ENCODE data around the gene EIPR1. TPM values are rescaled to one million over a fixed set of nuclear protein-coding genes. Genes with fewer than 3 reads are reported as not detected.
"Not testable (repeated sequence)": the region's sequence is repeated elsewhere in the genome, so short reads cannot be mapped to it uniquely, and the experiment has no call there.

The EIPR1 gene
- total and polyA plus RNA-seq, 2 of the 13 experiments (the other 11 are each of a cell fraction or from before 2014, with no cell fraction given): 70.0 to 96.3 TPM

DNA sequence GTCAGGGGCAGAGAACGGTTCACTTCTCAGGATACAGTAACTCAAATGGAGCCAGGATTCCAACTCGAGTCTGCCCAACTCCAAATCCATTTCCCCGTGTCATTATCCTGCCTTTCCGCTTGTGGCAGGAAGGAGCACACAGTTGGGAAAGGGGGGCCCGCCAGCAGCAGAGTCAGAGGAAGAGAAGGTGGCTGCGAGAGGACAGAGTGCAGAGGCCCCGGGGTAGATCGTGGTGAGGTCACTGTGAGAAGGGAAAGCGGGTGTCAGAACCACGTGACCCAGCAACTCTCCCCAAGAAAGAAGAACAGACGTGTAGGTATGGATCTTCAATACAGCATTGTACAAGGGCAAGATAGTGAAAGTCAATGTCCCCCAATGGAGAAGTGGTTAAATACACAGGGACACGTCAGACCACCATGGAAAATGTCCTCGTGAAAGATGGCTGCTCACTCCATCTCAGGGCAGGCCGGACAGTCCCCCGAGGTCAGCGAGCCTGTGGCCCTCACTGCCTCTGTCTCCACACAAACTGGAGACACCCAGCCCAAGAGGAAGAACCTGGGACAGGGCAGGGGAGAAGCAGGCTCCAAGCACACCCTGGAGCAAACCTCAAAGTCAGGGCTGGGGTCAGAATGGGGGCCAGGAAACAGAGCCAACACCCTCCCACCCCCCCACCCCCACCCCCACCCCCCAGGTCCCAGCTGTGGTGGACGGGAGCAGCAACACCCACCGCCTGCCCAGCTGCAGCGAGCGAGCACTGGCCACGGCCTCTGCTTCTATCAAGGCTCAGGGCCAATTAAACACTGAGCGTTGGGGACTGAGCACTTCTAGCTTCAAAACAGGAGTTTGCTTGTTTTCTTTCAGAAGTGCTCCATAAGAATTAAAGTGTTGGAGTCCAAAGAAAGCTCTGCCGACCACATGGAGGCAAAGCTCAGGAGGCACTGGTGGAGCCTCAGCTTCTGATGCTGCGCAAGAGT lies 92.7 kb downstream of the EIPR1 start:
- no TSS peak for BruUV-seq (replicated peaks)
- no peaks in the 10 kb centered on the region for H3K27me3 ChIP-seq (ENCODE audit: control insufficient read depth in 1 of 2, insufficient read depth in 2 of 2, low read length in 2 of 2)
- peaks cover 6 to 11% of the 10 kb centered on the region in 2 experiments; a peak in 3 of 5 replicates for H3K36me3 ChIP-seq (replicated peaks in 1 of 2; ENCODE audit: control insufficient read depth in 1 of 2, insufficient read depth in 2 of 2, low read length in 2 of 2)
- no peaks in the 10 kb centered on the region for H3K9me3 ChIP-seq (ENCODE audit: low read length)
- H4K20me1 ChIP-seq (ENCODE audit: insufficient read depth, low read length): no peaks in the 10 kb centered on the region; the same call in 1 of the 2 replicates
- POLR2A ChIA-PET: no interaction called here
- in situ Hi-C loops (cut with HindIII; ENCODE audit: extremely low pct_ligation_motif_present, low pct_unique_long_range_greater_than_20kb): no loop called here
- H3K9ac ChIP-seq (ENCODE audit: insufficient read depth, low read depth, low read length): no peak overlapping the region
- H3K4me1 ChIP-seq (ENCODE audit: insufficient read depth, low read length): no peaks in the 10 kb centered on the region
- CTCF ChIA-PET (ENCODE audit: low intra/inter-chr PET ratio, low total read pairs): no interaction called here
- no peak overlapping the region for H3K27ac ChIP-seq (ENCODE audit: extremely low read length, insufficient read depth, low read length)
- no peak for TF ChIP-seq ZNF317 (CRISPR knock-in tag; IDR thresholded peaks at IDR 0.05)
- TF ChIP-seq ZNF180 (CRISPR knock-in tag; IDR thresholded peaks at IDR 0.05; ENCODE audit: borderline replicate concordance, low read depth): no peak
- TF ChIP-seq ZNF292 (CRISPR knock-in tag; IDR thresholded peaks at IDR 0.05; ENCODE audit: borderline replicate concordance, low read depth): no peak
- TF ChIP-seq STAT5B (CRISPR knock-in tag; IDR thresholded peaks at IDR 0.05): no peak
- TF ChIP-seq ATRX (CRISPR knock-in tag; IDR thresholded peaks at IDR 0.05; ENCODE audit: borderline replicate concordance): no peak
- TF ChIP-seq ZNF891 (CRISPR knock-in tag; IDR thresholded peaks at IDR 0.05): no peak
- TF ChIP-seq DR1 (CRISPR knock-in tag; IDR thresholded peaks at IDR 0.05): no peak
- no peak for DNase-seq (ENCODE audit: low spot score)
- no peak for FAIRE-seq
- no peak overlapping the region for H2AFZ ChIP-seq (ENCODE audit: low read length)
- no peak overlapping the region for H3K4me3 ChIP-seq (replicated peaks in 1 of 3; ENCODE audit: insufficient read depth in 1 of 3, low read depth in 2 of 3, low read length in 3 of 3)
- intact Hi-C loops (cut with micrococcal nuclease; ENCODE audit: unreplicated experiment): no loop called here
- WGBS (ENCODE audit: low lambda C conversion rate): 91% methylated on average over 24 of the region's 24 CpGs
- ATAC-seq: no peak
- peaks cover 3% of the 10 kb centered on the region for H3K79me2 ChIP-seq (ENCODE audit: insufficient read depth, low read length)
- H3K4me2 ChIP-seq (ENCODE audit: low read depth, low read length): no peak overlapping the region

DNA sequence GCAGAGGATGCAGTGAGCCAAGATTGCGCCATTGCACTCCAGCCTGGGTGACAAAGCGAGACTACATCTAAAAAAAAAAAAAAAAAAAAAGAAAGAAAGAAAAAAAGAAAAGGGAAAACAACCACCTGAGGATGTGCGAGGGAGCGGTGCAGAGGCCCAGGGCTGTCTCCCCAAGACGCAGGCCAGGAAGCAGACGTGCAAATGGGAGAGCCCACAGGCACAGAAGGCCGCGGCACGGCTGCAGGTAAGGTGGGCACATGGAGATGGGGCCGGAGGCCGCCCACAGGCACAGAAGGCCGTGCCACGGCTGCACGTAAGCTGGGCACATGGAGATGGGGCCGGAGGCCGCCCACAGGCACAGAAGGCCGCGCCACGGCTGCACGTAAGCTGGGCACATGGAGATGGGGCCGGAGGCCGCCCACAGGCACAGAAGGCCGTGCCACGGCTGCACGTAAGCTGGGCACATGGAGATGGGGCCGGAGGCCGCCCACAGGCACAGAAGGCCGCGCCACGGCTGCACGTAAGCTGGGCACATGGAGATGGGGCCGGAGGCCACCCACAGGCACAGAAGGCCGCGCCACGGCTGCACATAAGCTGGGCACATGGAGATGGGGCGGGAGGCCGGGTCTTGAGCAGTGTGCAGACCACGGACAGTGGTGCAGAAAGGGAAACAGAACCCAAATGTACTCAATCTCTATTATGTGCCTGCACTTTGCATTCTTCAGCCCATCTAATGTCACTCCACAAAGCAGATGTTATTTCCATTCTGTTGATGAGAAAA lies 93.6 kb downstream of the EIPR1 start:
- H3K9me3 ChIP-seq (ENCODE audit: low read length); H3K27ac ChIP-seq (ENCODE audit: extremely low read length, insufficient read depth, low read length); H2AFZ ChIP-seq (ENCODE audit: low read length); H3K79me2 ChIP-seq (ENCODE audit: insufficient read depth, low read length); in situ Hi-C loops (cut with HindIII; ENCODE audit: extremely low pct_ligation_motif_present, low pct_unique_long_range_greater_than_20kb); POLR2A ChIA-PET; intact Hi-C loops (cut with micrococcal nuclease; ENCODE audit: unreplicated experiment); H3K4me3 ChIP-seq (replicated peaks in 1 of 3; ENCODE audit: insufficient read depth in 1 of 3, low read depth in 2 of 3, low read length in 3 of 3); H3K4me2 ChIP-seq (ENCODE audit: low read depth, low read length); H3K9ac ChIP-seq (ENCODE audit: insufficient read depth, low read depth, low read length); DNase-seq (ENCODE audit: low spot score); H3K27me3 ChIP-seq (ENCODE audit: control insufficient read depth in 1 of 2, insufficient read depth in 2 of 2, low read length in 2 of 2); ATAC-seq; BruUV-seq (replicated peaks); H3K4me1 ChIP-seq (ENCODE audit: insufficient read depth, low read length); H4K20me1 ChIP-seq (ENCODE audit: insufficient read depth, low read length); CTCF ChIA-PET (ENCODE audit: low intra/inter-chr PET ratio, low total read pairs); FAIRE-seq: not testable (repeated sequence)
- peaks cover 7 to 11% of the 10 kb centered on the region in 2 experiments; a peak in 4 of 5 replicates for H3K36me3 ChIP-seq (replicated peaks in 1 of 2; ENCODE audit: control insufficient read depth in 1 of 2, insufficient read depth in 2 of 2, low read length in 2 of 2)
- WGBS (ENCODE audit: low lambda C conversion rate): 97% methylated on average over 21 of the region's 38 CpGs

Data from HepG2 (cell line).